ENCODE data around the gene KRT33B.
A peak's percentile ranks its signal among the peaks of the same experiment; 100 is the strongest.
"Not testable (repeated sequence)": the region's sequence is repeated elsewhere in the genome, so short reads cannot be mapped to it uniquely, and the experiment has no call there.

Gene KRT33B

DNA sequence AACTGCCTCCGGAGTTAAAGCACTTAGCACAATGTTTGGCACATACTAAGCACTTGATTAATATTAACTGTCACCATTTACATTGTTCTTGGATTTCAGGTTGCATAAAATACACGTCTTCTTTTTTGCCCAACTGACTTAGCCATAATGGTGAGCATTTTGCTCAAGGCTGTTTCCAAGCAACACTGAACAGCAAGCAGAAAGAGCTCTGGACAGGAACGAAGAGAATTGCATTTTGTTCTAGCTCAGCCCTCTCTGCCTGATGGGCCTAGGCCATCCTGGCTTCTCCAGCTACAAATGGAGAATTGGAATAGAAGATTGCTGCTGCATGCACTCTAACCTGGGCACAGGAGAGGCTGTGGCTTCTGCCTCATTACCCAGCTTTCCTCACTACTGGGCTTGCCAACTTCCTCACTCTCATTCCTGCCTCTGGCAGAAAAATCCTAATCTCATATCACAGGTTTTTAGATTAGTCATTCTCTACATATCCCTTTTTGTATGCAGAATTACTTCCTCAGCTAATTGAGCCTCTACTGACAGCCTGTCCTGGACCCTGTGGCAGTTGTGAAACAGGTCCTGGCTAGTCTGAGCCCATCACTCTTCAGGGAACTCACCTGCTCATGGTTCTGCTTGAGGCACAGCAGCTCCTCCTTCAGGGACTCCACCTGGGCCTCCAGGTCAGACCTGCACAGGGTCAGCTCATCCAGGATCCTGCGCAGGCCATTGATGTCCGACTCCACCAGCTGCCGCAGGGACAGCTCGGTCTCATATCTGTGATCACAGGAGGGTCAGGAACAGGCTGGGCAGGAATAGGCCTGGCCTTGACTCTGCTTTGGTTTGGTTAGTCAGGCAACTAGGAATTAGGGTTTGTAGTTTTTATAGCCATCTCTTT lies 21.5 kb downstream of the KRT33B start:
- no peak for DNase-seq

DNA sequence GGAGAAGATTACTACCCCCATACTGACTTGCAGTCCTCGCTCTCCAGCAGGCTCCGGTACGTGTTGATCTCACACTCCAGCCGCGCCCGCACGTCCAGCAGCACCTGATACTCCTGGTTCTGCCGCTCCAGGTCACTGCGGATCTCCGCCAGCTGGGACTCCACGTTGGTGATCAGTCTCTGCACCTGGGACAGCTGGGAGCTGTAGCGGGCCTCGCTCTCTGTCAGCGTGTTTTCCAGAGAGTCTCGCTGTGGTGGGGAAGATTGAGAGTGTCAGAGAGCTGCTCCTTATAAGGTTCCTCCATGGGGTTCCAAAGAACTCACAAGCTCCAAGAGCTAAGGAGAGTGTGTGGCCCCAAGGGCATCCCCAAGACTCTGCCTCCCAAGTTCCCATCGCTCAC lies 23.2 kb downstream of the KRT33B start:
- not testable (repeated sequence) for DNase-seq

DNA sequence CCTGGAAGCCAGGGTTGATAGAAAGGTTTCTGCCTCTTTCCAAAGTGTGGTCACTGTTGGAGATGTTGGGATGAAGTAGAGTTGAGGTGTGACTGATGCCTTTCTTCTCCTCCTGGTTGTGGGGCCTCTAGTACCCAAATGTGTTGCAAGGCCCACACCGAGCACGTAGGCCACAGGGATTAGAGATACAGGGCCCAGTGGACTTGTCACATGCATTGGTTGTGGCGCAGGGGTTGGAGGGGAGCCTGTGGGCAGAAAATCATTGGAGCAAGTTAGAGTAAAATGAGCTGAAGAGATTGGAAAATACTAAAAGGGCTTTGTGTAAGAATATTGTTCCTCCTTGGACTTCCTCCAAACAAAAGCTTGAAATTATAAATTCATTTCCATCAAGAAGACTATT lies 23.6 kb downstream of the KRT33B start:
- DNase-seq: no peak

DNA sequence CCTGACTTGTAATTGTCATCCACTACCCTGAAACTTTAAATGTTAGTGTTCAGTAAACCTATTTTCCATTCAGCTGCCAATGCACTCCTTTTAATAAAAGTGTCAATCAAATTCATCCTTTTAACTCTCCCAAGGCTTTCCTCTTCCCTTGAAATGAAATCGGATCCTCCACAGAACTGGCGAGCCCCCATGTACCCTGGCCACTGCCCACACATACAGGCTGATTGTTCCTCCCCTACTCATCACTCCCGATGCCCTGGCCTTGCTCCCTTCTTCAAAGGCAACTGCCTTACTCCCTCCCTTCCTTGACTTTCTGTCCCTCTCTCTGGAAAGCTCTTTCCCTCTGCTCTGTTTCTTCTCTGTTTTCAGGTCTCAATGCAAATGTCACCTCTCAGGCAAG lies 26.6 kb downstream of the KRT33B start:
- no peak for DNase-seq

DNA sequence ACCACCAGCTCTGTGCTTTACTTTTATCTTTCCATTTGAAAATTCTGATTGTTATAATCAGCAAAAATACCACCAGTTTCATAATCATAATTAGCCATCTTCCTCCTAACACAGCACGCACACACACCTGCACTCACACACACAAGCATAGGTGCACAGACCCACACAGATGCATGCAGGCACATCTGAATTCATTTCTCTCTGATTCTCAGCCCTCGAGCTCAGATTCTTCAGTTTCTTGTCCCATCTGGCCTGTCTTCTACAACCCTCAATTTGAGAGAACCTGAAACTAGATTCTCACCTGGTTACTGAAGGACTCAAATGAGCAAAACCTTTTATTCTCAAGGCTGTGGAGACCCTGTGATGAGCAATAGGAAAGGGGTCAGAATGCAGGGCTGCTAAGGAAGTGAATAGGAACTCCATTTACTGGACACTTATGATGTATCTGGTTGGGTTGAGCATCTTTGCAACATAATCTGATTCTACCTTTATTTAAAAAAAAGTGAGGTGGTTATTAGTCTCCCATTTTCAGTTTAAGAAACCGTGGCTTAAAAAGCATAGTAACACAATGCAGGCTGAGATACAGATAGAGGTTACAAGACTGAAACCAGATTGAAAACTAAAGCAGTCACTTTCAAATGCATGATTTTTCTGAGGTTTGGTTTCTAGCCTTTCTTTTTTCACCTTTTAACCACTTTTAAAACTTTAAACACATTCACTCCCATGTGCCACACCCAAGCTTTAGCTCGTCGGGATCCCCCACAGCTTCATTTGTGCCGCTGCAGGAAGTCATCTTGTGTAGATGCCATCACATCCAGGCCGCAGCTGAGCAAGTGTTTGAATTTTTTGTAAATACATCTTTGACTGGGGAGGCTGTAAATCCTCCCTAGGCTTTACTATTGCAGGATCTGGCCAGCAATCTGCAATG lies 28.4 kb downstream of the KRT33B start:
- no peak for DNase-seq

DNA sequence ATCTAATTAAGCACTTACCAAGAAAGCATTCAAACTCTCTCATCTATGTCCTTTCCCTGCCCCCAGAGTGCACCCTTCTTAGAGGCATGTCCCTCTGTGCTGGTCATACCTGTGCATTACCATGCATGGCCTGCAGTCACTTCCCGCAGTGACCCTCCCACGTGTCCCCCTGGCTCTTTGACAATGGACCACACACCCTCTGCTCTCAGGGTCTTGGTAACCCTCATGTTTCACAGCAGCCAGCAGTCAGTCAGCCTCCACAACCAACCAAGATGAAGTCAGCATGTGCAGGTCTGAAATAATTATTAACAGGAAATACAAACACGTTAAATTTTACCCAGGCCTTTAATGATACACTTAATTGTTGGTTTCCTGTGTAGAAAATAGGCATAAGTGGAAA lies 29.1 kb downstream of the KRT33B start:
- DNase-seq: no peak

DNA sequence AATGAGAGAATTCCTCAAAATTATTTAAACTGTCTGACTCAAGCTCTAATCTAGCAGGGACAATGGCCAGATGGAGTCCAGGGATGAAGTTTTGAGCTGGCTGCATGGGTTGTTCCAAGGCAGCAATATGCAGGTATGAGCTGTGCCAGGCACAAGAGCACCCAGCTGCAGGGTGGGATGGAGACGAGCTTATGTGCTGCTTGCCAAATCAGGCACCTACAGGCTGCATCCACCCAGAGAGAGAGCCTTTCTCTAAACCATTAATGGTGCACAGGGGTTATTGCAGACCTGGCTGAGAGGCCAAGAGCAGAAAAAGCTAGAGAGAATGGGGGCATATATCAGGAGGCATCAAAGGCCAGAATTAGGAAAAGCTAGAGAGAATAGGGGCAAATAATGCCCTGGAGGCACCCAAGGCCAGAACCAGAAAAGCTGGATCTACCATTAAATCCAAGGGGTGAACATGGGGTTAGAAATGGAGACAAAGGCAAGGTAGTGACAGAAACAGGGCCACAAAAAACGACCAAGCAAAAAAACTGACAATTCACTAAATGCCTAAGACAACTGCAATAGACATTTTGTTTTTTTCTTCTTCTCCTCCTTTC lies 29.9 kb downstream of the KRT33B start:
- DNase-seq: no peak

DNA sequence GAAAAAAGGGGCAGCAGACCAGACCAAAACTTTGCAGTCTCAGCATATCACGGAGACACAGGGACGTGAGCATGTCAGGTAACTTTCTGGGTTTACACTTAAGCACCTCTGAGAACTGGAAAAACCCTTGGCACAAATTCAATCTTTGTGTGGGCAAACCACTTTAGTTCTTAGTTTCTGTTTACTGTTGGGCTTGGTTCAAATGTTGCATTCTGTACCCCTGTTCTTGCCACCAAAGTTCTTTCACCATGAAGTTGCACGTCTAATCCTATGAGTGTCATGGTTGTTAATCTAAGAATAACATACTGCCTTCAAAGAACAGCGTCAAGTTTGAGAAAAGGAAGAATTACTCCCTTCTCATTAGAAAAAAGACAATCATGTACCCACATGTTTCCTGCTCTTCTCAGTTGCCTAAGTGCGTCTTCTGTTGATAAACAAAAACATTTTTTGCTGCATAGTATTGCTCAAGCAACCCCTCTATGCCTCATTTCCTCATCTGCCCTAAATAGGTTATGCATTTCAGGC lies 30.6 kb downstream of the KRT33B start:
- no peak for DNase-seq

DNA sequence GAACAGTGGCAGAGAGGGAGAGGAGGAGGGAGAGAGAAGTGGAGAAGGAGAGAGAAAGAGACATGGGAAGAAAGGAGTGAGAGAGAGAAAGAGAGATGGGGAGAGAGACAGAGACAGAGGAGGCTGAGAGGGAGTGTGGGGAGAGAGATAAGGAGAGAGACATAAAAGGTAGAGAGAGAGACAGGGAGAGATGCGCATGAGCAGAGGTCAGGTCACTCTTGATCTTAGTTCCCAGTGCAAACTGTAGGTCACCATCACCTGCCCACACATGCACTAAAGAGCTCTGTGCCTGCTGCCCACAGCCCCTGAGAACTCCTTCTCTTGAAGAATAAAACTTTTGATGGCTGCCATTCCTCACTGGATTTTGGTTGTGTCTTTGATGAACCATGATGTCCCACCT lies 33.9 kb downstream of the KRT33B start:
- DNase-seq: no peak

DNA sequence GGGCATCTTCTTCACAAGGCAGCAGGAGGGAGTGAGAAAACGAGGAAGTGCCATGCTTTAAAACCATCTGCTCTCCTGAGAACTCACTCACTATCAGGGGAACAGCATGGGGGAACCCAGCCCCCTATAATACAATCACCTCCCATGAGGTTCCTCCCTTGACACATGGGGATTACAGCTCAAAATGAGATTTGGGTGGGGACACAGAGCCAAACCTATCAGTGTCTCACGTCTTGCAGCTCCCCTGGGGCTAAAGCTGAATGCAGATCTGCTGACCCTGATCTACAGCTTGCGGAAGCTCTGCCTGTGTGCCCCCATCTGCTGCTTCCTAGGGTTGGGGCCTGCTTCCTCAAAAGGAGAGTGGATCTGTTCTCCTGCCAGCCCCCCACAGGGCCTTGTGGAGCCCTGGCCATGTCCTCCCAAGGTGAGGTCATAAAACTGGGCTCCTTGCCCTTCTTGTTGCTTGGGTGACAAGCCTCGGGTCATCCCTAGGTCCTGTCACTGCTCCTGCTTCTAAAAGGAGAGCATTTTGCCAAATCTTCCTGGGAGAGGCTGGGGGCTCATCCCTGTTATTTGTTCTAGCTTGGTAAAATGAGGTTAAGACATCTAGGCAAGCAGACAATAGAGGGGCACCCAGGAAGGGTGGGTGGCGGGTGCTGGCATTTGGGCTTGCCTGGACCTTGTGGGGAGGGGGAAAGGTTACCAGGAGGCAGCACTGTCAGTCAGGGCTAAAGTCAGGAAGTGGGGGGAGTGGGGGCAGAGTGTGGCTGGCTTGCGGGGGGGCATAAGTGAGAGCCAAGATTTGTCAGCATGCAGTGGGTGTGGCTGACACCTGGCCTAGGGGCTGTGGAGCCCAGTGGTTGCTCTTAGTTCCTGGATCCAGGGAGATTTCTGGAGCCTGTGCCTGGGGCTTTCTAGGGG lies 35.0 kb downstream of the KRT33B start:
- DNase-seq: no peak

DNA sequence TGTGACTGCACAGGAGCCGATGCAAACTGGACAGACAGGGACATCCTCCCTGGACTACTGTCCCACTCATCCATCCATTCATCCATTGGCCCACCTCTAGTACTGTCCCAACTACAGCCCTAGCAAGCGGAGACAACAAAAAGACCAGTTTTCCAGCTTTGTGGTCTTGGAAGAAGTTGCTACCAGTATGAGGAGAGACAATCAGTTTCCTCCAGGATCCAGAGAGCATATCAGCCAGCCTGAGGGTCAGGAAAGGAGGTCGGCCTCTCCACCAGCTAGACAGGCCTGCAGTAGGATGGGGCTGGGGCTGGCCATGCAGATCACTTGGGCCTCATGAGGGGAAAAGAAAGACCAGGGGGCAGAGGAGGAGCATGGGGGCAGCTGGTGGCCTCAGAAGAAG lies 35.8 kb downstream of the KRT33B start:
- no peak for DNase-seq

DNA sequence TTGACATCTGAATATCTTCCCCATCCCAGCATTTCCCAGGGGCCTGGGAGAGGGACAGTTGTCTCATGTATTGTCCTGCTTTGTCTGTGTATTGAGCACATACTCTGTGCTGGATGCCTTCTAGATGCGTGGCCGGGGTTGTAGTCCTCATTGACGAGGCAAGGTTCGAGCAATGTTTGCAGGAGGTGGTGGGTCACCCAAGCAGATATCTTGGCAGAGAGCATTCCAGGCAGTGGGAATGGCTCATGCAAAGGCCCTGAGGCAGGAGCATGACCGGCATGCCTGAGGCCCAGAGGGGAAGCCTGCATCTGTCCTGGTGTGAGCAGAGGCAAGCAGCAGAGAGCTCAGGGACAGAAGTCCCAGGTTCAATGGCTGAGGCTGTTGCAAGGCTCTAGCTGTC lies 36.5 kb downstream of the KRT33B start:
- no peak for DNase-seq

DNA sequence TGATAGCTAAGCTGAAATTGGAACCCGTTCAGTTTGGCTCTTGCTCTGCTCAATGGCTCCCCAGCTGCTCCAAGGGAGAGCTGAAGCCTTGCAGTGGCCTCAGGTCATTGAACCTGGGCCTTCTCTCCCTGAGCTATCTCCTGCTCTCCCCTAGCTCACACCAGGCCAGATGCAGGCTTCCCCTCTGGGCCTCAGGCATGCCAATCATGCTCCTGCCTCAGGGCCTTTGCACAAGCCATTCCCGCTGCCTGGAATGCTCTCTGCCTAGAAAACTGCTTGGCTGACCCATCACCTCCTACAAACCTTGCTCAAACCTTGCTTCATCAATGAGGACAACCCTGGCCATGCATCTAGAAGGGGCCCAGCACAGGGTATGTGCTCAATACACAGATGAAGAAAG lies 37.4 kb downstream of the KRT33B start:
- no peak for DNase-seq

DNA sequence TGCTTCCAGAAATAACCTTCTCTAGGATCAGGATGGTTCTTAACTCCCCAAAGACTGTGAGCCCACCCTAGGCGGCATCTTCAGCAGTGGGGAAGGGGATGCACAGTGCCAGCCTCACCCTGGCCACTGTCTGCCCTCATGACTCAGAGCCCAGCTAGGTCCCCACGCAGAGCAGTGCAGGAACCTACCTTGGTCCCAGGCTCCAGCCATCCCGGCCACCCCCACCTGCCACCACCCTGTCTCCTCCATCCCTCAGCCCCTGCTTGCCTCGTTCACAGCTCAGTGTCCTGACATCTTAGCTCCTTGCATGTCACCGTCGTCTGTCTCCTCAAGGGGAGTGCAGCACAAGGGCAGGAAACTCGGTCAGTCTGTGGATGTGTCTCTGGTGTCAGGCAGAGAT lies 38.0 kb downstream of the KRT33B start:
- DNase-seq: no peak

DNA sequence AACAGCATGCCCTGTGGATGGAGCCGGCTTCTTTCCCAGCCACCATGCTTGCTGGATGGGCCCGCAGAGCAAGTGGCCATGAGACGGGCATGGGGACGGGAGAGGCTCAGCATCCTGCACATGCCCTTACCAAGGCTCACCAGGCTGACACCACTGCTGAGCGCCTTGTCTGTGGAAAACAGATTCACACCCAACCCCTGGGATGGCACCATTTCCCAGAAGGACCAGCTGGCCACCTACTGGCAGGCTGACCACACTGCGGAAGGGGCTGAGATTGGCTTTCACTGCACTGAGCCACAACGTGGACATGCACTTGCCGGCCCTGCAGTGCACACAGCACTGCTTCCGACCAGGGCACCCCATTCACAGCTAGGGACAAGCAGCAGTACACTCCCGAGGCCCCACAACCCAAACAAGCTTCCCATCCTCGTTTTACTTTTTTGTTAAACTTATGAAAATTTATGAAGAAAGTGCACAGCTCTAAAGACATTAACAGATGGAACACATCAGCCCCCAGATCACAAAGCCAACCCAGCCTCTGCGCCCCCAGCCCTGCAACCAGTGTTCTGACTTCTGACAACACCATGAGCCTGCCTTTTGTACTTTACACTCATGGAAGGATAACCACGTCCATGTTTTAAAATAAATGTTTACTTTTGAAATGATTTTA lies 40.2 kb downstream of the KRT33B start:
- peak in 9 of 56 donors; percentile 6 to 28 (median 14) for DNase-seq

DNA sequence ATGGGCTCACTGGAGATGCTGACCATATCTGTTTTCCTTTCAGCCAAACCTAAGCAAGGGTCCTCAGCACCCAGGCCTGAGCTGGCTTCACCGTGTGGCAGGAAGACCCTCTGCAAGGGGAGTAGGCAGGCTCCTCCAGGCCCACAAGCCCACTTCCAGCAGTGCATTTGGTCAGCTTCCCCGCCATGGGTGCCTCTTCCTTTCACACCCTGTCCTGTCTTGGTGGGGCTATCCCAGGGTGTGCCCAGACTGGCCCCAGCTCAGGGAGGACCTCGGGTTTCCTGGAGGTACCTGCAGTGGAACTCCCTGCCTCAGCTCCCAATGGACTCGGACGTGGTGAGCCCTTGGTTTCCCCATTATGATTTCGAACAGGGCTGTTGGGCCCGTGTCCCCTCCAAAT lies 41.4 kb downstream of the KRT33B start:
- DNase-seq: no peak

DNA sequence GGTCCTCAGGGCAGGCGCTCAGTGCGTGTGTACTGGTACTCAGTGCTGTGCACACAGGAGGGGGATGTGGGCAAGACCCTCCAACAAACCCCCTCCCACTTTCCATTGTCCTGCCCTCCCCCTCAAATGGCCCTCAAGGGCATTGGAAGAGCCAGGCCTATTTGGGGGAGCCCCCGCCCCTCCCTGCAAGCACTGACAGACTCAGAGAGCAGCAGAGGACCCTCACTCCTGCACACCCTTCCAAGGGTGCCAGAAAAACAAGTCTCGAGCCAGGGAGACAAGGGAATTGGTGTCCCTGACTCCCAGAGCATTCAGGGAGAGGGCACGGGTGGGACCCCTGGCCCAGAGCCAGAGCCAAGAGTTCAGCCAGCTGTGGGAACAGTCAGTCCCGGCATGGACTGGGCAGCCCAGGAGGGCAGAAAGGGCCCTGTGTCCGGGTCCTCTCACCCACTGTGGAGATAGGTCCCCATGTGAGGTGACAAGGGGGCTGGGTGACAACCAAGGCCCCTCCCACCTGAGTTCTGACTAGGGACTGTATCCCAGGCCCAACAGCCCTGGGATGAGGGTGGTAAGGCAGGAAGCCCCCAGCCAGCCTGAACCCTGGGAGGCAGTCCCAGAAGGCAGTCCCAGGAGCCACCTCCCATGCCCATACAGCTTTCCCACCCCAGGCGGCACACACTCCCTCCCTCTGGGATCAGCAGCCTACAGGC lies 42.0 kb downstream of the KRT33B start:
- DNase-seq: no peak

DNA sequence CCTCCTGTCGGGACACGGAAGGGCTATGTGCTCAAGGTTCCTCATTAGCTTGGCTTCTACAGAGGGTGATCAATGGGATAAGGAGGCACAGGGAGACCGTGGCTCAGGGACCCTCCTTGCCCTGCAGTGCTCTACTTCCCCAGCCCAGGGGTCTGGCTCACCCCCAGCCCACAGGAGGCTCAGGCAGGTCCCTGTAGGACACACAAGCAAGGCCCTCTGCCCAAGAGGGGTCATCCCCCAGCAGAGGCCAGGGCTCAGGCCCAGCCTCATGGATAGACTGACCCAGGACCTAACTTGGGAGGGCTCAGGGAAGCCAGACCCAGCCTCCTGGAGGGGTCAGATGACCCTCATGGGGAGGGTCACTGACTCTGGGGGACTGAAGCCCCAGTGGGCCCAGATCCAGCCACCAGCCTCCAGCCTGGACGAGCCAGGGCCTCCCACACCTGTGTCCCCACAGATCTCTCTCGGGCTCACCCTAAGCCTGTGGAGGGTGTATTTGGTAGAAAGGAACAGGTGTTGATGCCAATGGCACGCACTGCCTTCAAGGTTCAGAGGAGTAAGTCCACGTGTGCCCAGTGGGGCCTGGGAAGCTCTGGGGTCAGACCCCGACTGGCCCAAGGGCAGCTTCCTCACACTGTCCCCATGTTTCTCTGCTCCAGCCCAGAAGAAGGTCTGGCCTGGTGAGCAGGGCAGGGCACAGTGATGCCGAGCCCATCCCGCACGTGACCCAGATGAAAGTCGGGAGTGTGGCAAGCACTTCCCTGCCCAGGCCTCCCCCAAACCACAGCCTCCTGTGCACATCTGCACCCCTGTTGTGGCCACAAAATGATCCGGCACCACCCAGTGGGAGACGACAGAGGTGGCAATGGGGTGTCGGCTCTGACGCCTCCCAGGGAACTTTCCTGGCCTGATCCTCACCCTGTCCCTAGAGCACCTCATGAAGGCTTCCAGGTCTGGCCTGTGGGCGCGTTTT lies 43.2 kb downstream of the KRT33B start:
- no peak for DNase-seq
